Body of pancreas (tissue), 4 donors: ENCODE results near the gene IRF6.

Source experiments
- CTCF ChIP-seq, 7 experiments: fragments of 450-650 bp in 4 of 7; fragments of 200-600 bp in 3 of 7; sonication (generic) in 3 of 7; IDR thresholded peaks; one replicate each; pipeline ENCODE4 v1.5.1; 2016 to 2019; ENCODE audit warnings: antibody characterized with exemption in 7 of 7
- POLR2A ChIP-seq, 3 donors: fragments of 450-650 bp; IDR thresholded peaks; one replicate each; pipeline ENCODE4 v1.6.1; 2016; ENCODE audit warnings: antibody characterized with exemption in 3 of 3, mild to moderate bottlenecking in 2 of 3

DNA sequence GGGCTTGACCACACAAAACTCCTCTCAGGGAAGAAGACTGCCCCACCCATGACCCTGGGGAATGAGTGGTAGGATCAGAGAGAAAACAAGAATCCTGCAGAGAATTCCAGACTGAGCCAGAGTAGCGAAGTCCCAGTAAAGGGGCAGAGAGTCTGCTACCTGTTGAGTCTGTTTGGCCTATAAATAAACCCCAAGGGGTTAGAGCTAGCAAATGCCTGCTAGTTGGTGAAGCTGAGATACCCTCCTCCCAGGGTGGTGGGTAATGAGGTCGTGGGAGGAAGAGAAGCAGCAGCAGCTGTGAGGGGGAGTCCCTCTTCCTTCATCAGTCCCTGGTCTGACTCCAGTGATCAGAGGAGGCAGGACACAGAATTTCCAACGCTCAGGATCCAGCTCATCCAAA, 47.5 kb downstream of the IRF6 start:
- TF ChIP-seq CTCF (IDR thresholded peaks at IDR 0.05) (no peak), POLR2A (IDR thresholded peaks at IDR 0.05) (no peak)
